Left ventricle myocardium inferior (tissue), 1 donor: ENCODE results near the gene HSDL1. TPM values are rescaled to one million over a fixed set of nuclear protein-coding genes. Genes with fewer than 3 reads are reported as not detected.

Source experiments
- DNase-seq: peaks from one replicate; pipeline ENCODE4 v3.0.0-alpha.2; 2020
- H3K27ac ChIP-seq: fragments of 200-600 bp; replicated peaks from 2 replicates; pipeline ENCODE4 v1.8.0; 2021
- H3K27me3 ChIP-seq: fragments of 200-600 bp; 2 replicates; pipeline ENCODE4 v1.8.0; 2021; ENCODE audit warnings: low read depth
- H3K36me3 ChIP-seq: fragments of 200-600 bp; 2 replicates; pipeline ENCODE4 v1.8.0; 2021
- H3K4me1 ChIP-seq: fragments of 200-600 bp; 2 replicates; pipeline ENCODE4 v1.8.0; 2021
- H3K4me3 ChIP-seq: fragments of 200-600 bp; 2 replicates; pipeline ENCODE4 v1.8.0; 2021; ENCODE audit warnings: mild to moderate bottlenecking, moderate library complexity
- H3K9me3 ChIP-seq: fragments of 200-600 bp; replicated peaks from 2 replicates; pipeline ENCODE4 v1.8.0; 2021
- intact Hi-C: fragments of 100-400 bp; cut with micrococcal nuclease; formaldehyde crosslinking; loops from one replicate; pipeline ENCODE4 v1.11.0; 2022
- total RNA-seq: library from RNA; stranded (reverse); fragmentation: NEBNext Ultra II Directional; extraction: Animal tissue kit (Norgen Biotek cat#: 25700); gene quantifications from one replicate; pipeline ENCODE4 v1.2.1, GENCODE V29; 2021
- TF ChIP-seq, protein P1 (sequence below): fragments of 200-600 bp; IDR thresholded peaks from 2 replicates; pipeline ENCODE4 v1.8.0; 2021; ENCODE audit warnings: antibody characterized with exemption, mild to moderate bottlenecking, borderline replicate concordance
- donor health status: DM: no; HTN: yes; CAD: no; lungs with severe emphysema.

Gene HSDL1
- total RNA-seq, 1 donor from 2014 or later = 23.8 TPM

- intact Hi-C loops = no loop called here
- TF ChIP-seq, protein P1, sequence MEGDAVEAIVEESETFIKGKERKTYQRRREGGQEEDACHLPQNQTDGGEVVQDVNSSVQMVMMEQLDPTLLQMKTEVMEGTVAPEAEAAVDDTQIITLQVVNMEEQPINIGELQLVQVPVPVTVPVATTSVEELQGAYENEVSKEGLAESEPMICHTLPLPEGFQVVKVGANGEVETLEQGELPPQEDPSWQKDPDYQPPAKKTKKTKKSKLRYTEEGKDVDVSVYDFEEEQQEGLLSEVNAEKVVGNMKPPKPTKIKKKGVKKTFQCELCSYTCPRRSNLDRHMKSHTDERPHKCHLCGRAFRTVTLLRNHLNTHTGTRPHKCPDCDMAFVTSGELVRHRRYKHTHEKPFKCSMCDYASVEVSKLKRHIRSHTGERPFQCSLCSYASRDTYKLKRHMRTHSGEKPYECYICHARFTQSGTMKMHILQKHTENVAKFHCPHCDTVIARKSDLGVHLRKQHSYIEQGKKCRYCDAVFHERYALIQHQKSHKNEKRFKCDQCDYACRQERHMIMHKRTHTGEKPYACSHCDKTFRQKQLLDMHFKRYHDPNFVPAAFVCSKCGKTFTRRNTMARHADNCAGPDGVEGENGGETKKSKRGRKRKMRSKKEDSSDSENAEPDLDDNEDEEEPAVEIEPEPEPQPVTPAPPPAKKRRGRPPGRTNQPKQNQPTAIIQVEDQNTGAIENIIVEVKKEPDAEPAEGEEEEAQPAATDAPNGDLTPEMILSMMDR = no peak
- no peaks in the 10 kb centered on the region for H3K4me1 ChIP-seq
- no peaks in the 10 kb centered on the region for H3K36me3 ChIP-seq
- H3K27me3 ChIP-seq = peaks cover 18% of the 10 kb centered on the region
- no peak overlapping the region for H3K4me3 ChIP-seq
- no peak for DNase-seq
- H3K9me3 ChIP-seq = no peaks in the 10 kb centered on the region
- H3K27ac ChIP-seq = no peak overlapping the region
Observed at GRCh38 chr16:84153660-84154214, 8.8 kb upstream of the HSDL1 start.

- peaks cover 9% of the 10 kb centered on the region for H3K27me3 ChIP-seq
- no peaks in the 10 kb centered on the region for H3K36me3 ChIP-seq
- H3K4me3 ChIP-seq = no peak overlapping the region
- H3K9me3 ChIP-seq = no peaks in the 10 kb centered on the region
- intact Hi-C loops = no loop called here
- TF ChIP-seq, protein P1 = no peak
- no peak overlapping the region for H3K27ac ChIP-seq
- H3K4me1 ChIP-seq = no peaks in the 10 kb centered on the region
- DNase-seq = no peak
Observed at GRCh38 chr16:84150926-84151325, 5.9 kb upstream of the HSDL1 start.

- Histone ChIP-seq H3K27ac (peak overlapping the region; percentile 84), H3K9me3 (no peaks in the 10 kb centered on the region), H3K36me3 (no peaks in the 10 kb centered on the region), H3K4me3 (peak overlapping the region; percentile 93), H3K4me1 (peaks cover 35% of the 10 kb centered on the region), H3K27me3 (no peaks in the 10 kb centered on the region)
- DNase-seq = peak; percentile 32
- intact Hi-C loops = no loop called here
- TF ChIP-seq, protein P1 = no peak
Observed at GRCh38 chr16:84144209-84144858, 643 bp downstream of the HSDL1 start.

- no peak for DNase-seq
- no peaks in the 10 kb centered on the region for H3K27me3 ChIP-seq
- peak overlapping the region; percentile 84 for H3K27ac ChIP-seq
- H3K9me3 ChIP-seq = no peaks in the 10 kb centered on the region
- no peaks in the 10 kb centered on the region for H3K36me3 ChIP-seq
- peak overlapping the region; percentile 93 for H3K4me3 ChIP-seq
- peaks cover 41% of the 10 kb centered on the region for H3K4me1 ChIP-seq
- TF ChIP-seq, protein P1 = no peak
- intact Hi-C loops = no loop called here
Observed at GRCh38 chr16:84143784-84144199, 1.2 kb downstream of the HSDL1 start.

GRCh38 chr16:84143081-84143480 lies 1.9 kb downstream of the HSDL1 start:
- intact Hi-C loops = no loop called here
- no peak overlapping the region for H3K4me3 ChIP-seq
- TF ChIP-seq, protein P1 = no peak
- H3K4me1 ChIP-seq = peaks cover 47% of the 10 kb centered on the region
- DNase-seq = no peak
- no peaks in the 10 kb centered on the region for H3K27me3 ChIP-seq
- no peaks in the 10 kb centered on the region for H3K36me3 ChIP-seq
- no peaks in the 10 kb centered on the region for H3K9me3 ChIP-seq
- no peak overlapping the region for H3K27ac ChIP-seq
